ENCODE data around the gene OR5V1.

GRCh38 chr6:29414588-29414987 is 45.9 kb upstream of the OR5V1 start, which contains the start of gene OR12D1:
- TF ChIP-seq CTCF (IDR thresholded peaks at IDR 0.05) (no peak), POLR2A (IDR thresholded peaks at IDR 0.05) (no peak), POLR2AphosphoS5 (IDR thresholded peaks at IDR 0.05) (no peak)
